GM19240 (cell line): Measurements from ENCODE around the gene MFAP4.
"Not testable (repeated sequence)": the region's sequence is repeated elsewhere in the genome, so short reads cannot be mapped to it uniquely, and the experiment has no call there.

ENCODE experiments used
- DNase-seq: peaks from one replicate; pipeline ENCODE4 v3.0.0; 2011; ENCODE audit warnings: low spot score; ENCODE audit not compliant: insufficient read length

The MFAP4 gene

GRCh38 chr17:19370493-19370960, 16.5 kb downstream of the MFAP4 start:
- no peak for DNase-seq

GRCh38 chr17:19369846-19370492, 17.0 kb downstream of the MFAP4 start:
- no peak for DNase-seq

GRCh38 chr17:19369107-19369778, 17.7 kb downstream of the MFAP4 start:
- DNase-seq: no peak

GRCh38 chr17:19368229-19368628, 18.8 kb downstream of the MFAP4 start:
- no peak for DNase-seq

- DNase-seq: no peak
Observed at GRCh38 chr17:19366637-19366972, 20.4 kb downstream of the MFAP4 start.

- no peak for DNase-seq
Observed at GRCh38 chr17:19365833-19366636, 21.0 kb downstream of the MFAP4 start.

- DNase-seq: no peak
Observed at GRCh38 chr17:19365499-19365817, 21.5 kb downstream of the MFAP4 start.

GRCh38 chr17:19364699-19365498, 22.1 kb downstream of the MFAP4 start:
- DNase-seq: no peak

- DNase-seq: no peak
Observed at GRCh38 chr17:19363460-19364035, 23.4 kb downstream of the MFAP4 start.

GRCh38 chr17:19363114-19363438, 23.9 kb downstream of the MFAP4 start:
- no peak for DNase-seq

- peak; percentile 86 for DNase-seq
Observed at GRCh38 chr17:19362277-19363113, 24.5 kb downstream of the MFAP4 start, which contains the start of gene B9D1. TSS of gene B9D1 (minus strand) at chr17:19362723. CDS start at chr17:19362569, 154 bp downstream.

GRCh38 chr17:19361944-19362276, 25.1 kb downstream of the MFAP4 start:
- no peak for DNase-seq

GRCh38 chr17:19361326-19361725, 25.7 kb downstream of the MFAP4 start:
- DNase-seq: no peak

- no peak for DNase-seq
Observed at GRCh38 chr17:19360772-19361171, 26.2 kb downstream of the MFAP4 start.

GRCh38 chr17:19359856-19360255, 27.1 kb downstream of the MFAP4 start:
- no peak for DNase-seq

GRCh38 chr17:19359151-19359550, 27.8 kb downstream of the MFAP4 start:
- no peak for DNase-seq

GRCh38 chr17:19357761-19358160, 29.2 kb downstream of the MFAP4 start:
- DNase-seq: no peak

GRCh38 chr17:19357351-19357750, 29.6 kb downstream of the MFAP4 start:
- no peak for DNase-seq

- DNase-seq: no peak
Observed at GRCh38 chr17:19354748-19355147, 32.2 kb downstream of the MFAP4 start.

GRCh38 chr17:19353401-19353800, 33.6 kb downstream of the MFAP4 start:
- DNase-seq: not testable (repeated sequence)

GRCh38 chr17:19348806-19349205, 38.2 kb downstream of the MFAP4 start:
- DNase-seq: no peak
